Trophoblast cell (in vitro differentiated cells and primary cell): Measurements from ENCODE around the gene L3MBTL3.

Experiments
- DNase-seq, 2 donors: peaks; one replicate each; pipeline ENCODE4 v3.0.0-alpha.2; 2016
- H2AFZ ChIP-seq: 2 replicates; pipeline ENCODE4 v1.6.1; 2013; ENCODE audit warnings: low read length, moderate library complexity, mild to moderate bottlenecking; ENCODE audit not compliant: insufficient read depth, poor library complexity
- H2AK5ac ChIP-seq: 2 replicates; pipeline ENCODE4 v1.6.1; 2013; ENCODE audit warnings: mild to moderate bottlenecking, low read length
- H2BK120ac ChIP-seq: 2 replicates; pipeline ENCODE4 v1.6.1; 2013; ENCODE audit warnings: low read length, mild to moderate bottlenecking, moderate library complexity; ENCODE audit not compliant: insufficient read depth, poor library complexity
- H2BK12ac ChIP-seq: 2 replicates; pipeline ENCODE4 v1.6.1; 2013; ENCODE audit warnings: mild to moderate bottlenecking, low read length, moderate library complexity
- H2BK5ac ChIP-seq: 2 replicates; pipeline ENCODE4 v1.6.1; 2013; ENCODE audit warnings: low read length, low read depth, moderate library complexity, mild to moderate bottlenecking; ENCODE audit not compliant: poor library complexity
- H3K14ac ChIP-seq: 2 replicates; pipeline ENCODE4 v1.6.1; 2013; ENCODE audit warnings: mild to moderate bottlenecking, low read length
- H3K18ac ChIP-seq: 2 replicates; pipeline ENCODE4 v1.6.1; 2013; ENCODE audit warnings: mild to moderate bottlenecking, low read length
- H3K23ac ChIP-seq: 2 replicates; pipeline ENCODE4 v1.6.1; 2013; ENCODE audit warnings: low read length
- H3K27ac ChIP-seq: 2 replicates; pipeline ENCODE4 v1.5.1; 2013; ENCODE audit warnings: low read depth, mild to moderate bottlenecking, inconsistent platforms, low read length, moderate library complexity
- H3K27me3 ChIP-seq: 2 replicates; pipeline ENCODE4 v1.6.1; 2013; ENCODE audit warnings: inconsistent platforms, mild to moderate bottlenecking, low read length, moderate library complexity; ENCODE audit not compliant: insufficient read depth
- H3K36me3 ChIP-seq, 2 experiments: 1 replicate in 1 of 2; 2 replicates in 1 of 2; pipeline ENCODE4 v1.6.1; 2013; ENCODE audit warnings: low read length in 2 of 2, mild to moderate bottlenecking in 2 of 2, moderate library complexity in 1 of 2; ENCODE audit not compliant: insufficient read depth in 2 of 2, control insufficient read depth in 1 of 2
- H3K4ac ChIP-seq: 2 replicates; pipeline ENCODE4 v1.6.1; 2013; ENCODE audit warnings: low read depth, mild to moderate bottlenecking, low read length, moderate library complexity
- H3K4me1 ChIP-seq, 2 experiments: 1 replicate in 1 of 2; 2 replicates in 1 of 2; pipeline ENCODE4 v1.6.1; 2013; ENCODE audit warnings: low read length in 2 of 2, mild to moderate bottlenecking in 2 of 2, moderate library complexity in 1 of 2; ENCODE audit not compliant: insufficient read depth in 2 of 2, control insufficient read depth in 1 of 2
- H3K4me2 ChIP-seq: 2 replicates; pipeline ENCODE4 v1.6.1; 2013; ENCODE audit warnings: inconsistent platforms, mild to moderate bottlenecking, low read length, moderate library complexity
- H3K4me3 ChIP-seq: 2 replicates; pipeline ENCODE4 v1.5.1; 2013; ENCODE audit warnings: mild to moderate bottlenecking, low read depth, low read length, inconsistent platforms
- H3K79me1 ChIP-seq: one replicate; pipeline ENCODE4 v1.6.1; 2013; ENCODE audit warnings: low read length
- H3K79me2 ChIP-seq: 2 replicates; pipeline ENCODE4 v1.6.1; 2013; ENCODE audit warnings: low read length, mild to moderate bottlenecking; ENCODE audit not compliant: control insufficient read depth, insufficient read depth, poor library complexity
- H3K9ac ChIP-seq: 2 replicates; pipeline ENCODE4 v1.6.1; 2013; ENCODE audit warnings: mild to moderate bottlenecking, low read length
- H3K9me3 ChIP-seq: 2 replicates; pipeline ENCODE4 v1.6.1; 2013; ENCODE audit warnings: low read depth, mild to moderate bottlenecking, control low read depth, inconsistent platforms, low read length; ENCODE audit not compliant: insufficient read depth
- H4K12ac ChIP-seq: 2 replicates; pipeline ENCODE4 v1.6.1; 2013; ENCODE audit warnings: low read depth, mild to moderate bottlenecking, low read length, moderate library complexity
- H4K8ac ChIP-seq: 2 replicates; pipeline ENCODE4 v1.6.1; 2013; ENCODE audit warnings: low read depth, mild to moderate bottlenecking, low read length, moderate library complexity
- H4K91ac ChIP-seq: one replicate; pipeline ENCODE4 v1.6.1; 2013; ENCODE audit warnings: low read depth, mild to moderate bottlenecking, low read length, moderate library complexity
- WGBS: extraction: QIAGEN DNeasy Blood & Tissue Kit; methylation state at CpG from one replicate; pipeline ENCODE4 v1.1.7; 2013; ENCODE audit warnings: missing lambda C conversion rate; ENCODE audit not compliant: insufficient read length, insufficient coverage; ENCODE audit errors: extremely low coverage; 5-methylcytosine and 5-hydroxymethylcytosine counted together

L3MBTL3 gene

DNA sequence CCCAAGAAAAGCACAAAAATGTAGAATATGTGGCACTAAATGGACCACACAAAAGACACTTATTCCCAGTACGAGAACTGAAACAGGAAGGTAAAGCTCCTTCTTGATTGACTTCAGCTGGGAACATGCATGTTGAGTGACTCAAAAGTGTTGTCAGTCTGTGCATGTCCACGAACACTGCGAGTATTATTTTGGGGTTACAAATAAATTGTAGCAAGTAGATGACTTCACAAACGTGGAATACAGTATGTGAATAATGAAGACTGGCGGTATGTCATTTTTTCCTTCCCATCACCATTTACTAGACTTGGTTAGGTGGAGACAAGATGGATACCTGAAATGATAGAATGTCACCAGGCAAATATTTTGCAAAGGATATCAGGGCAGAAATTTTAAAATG lies 45.4 kb downstream of the L3MBTL3 start:
- Histone ChIP-seq H3K27ac (no peak overlapping the region), H3K27me3 (no peaks in the 10 kb centered on the region), H2AK5ac (no peak overlapping the region), H2BK12ac (no peak overlapping the region), H2BK5ac (no peak overlapping the region), H3K18ac (no peak overlapping the region), H4K8ac (no peak overlapping the region), H3K4me2 (no peak overlapping the region), H2BK120ac (no peak overlapping the region), H3K4me1 (no peaks in the 10 kb centered on the region), H2AFZ (no peak overlapping the region), H3K9me3 (no peaks in the 10 kb centered on the region), H3K4me3 (no peak overlapping the region), H3K79me2 (no peaks in the 10 kb centered on the region), H3K23ac (no peak overlapping the region), H4K12ac (no peak overlapping the region), H3K79me1 (no peaks in the 10 kb centered on the region), H3K4ac (no peak overlapping the region), H4K91ac (no peak overlapping the region), H3K36me3 (peaks cover 2 to 4% of the 10 kb centered on the region in 2 experiments), H3K14ac (no peak overlapping the region), H3K9ac (no peak overlapping the region)
- no CpG with 5 or more reads among the region's 5 CpGs for WGBS
- no peak for DNase-seq

DNA sequence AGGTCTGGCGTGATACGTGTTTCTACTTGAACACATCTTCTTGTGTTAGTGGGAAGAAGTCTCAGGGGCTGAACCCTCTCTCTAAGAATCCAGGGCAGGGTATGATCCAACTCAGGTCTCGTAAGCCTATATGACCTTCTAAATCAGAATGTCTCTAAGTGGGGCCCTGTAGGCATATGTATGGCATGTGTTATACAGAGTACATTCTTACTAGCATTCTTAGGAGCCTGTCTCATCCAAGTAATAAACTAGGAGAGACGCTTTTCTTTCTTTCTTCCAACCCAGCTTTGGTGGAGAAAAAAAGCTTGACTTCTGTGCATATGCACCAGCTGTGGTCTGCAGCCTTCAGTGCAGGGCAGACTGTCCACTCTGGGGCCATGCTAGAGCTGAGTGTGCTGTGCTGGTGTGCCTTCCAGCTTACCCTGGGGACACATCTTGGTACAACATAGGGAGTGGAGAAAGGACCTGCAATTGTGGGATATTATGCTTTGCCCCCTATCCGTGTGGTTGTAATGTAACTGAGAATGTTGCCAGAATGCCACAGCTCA lies 47.3 kb downstream of the L3MBTL3 start:
- no peak overlapping the region for H3K18ac ChIP-seq
- H2AK5ac ChIP-seq = no peak overlapping the region
- H2BK12ac ChIP-seq = no peak overlapping the region
- no peak overlapping the region for H2BK5ac ChIP-seq
- no peak overlapping the region for H4K91ac ChIP-seq
- H3K9me3 ChIP-seq = no peaks in the 10 kb centered on the region
- H4K12ac ChIP-seq = no peak overlapping the region
- H4K8ac ChIP-seq = no peak overlapping the region
- H3K36me3 ChIP-seq = peaks cover 4% of the 10 kb centered on the region in 2 experiments
- no CpG with 5 or more reads among the region's 5 CpGs for WGBS
- no peak overlapping the region for H2AFZ ChIP-seq
- H3K27me3 ChIP-seq = no peaks in the 10 kb centered on the region
- no peaks in the 10 kb centered on the region for H3K79me1 ChIP-seq
- H3K79me2 ChIP-seq = no peaks in the 10 kb centered on the region
- peak in 1 of 2 donors; percentile 4 for DNase-seq
- H3K4ac ChIP-seq = no peak overlapping the region
- no peak overlapping the region for H2BK120ac ChIP-seq
- H3K4me2 ChIP-seq = no peak overlapping the region
- no peak overlapping the region for H3K23ac ChIP-seq
- H3K4me3 ChIP-seq = no peak overlapping the region
- no peak overlapping the region for H3K27ac ChIP-seq
- no peak overlapping the region for H3K9ac ChIP-seq
- no peak overlapping the region for H3K14ac ChIP-seq
- H3K4me1 ChIP-seq = no peaks in the 10 kb centered on the region

DNA sequence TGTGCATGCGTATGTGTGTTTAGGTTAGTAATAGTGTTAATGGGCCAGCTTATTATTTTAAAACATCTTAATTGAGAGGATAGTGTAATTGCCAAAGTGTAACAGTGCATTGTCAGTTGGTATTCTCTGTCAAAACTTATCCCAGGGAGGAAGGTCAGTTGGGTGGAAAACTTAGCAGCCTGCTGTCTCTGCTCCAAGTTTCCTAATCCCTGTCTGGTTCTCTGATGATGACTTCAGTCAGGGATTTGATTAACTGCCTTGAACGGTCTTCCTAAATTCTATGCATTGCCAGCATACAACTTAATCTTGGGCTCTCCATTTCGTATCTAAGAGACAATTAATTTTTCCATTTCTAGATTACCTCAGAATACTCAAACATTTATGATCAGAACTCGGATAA lies 51.1 kb downstream of the L3MBTL3 start:
- Histone ChIP-seq H3K23ac (no peak overlapping the region), H3K4me3 (no peak overlapping the region), H3K9ac (no peak overlapping the region), H3K9me3 (no peaks in the 10 kb centered on the region), H4K91ac (no peak overlapping the region), H3K4me2 (no peak overlapping the region), H2BK5ac (no peak overlapping the region), H3K27me3 (no peaks in the 10 kb centered on the region), H3K18ac (no peak overlapping the region), H3K79me1 (no peaks in the 10 kb centered on the region), H2BK120ac (no peak overlapping the region), H2AK5ac (no peak overlapping the region), H2BK12ac (no peak overlapping the region), H4K8ac (no peak overlapping the region), H3K4me1 (no peaks in the 10 kb centered on the region), H4K12ac (no peak overlapping the region), H3K79me2 (no peaks in the 10 kb centered on the region), H3K36me3 (peaks cover 2 to 4% of the 10 kb centered on the region in 2 experiments), H3K27ac (no peak overlapping the region), H3K4ac (no peak overlapping the region), H2AFZ (no peak overlapping the region), H3K14ac (no peak overlapping the region)
- no peak for DNase-seq
- WGBS = no CpG with 5 or more reads among the region's 4 CpGs

- H2BK5ac ChIP-seq = no peak overlapping the region
- H4K12ac ChIP-seq = no peak overlapping the region
- no peaks in the 10 kb centered on the region for H3K4me1 ChIP-seq
- no peak overlapping the region for H2AK5ac ChIP-seq
- H3K18ac ChIP-seq = no peak overlapping the region
- no peak overlapping the region for H3K4me2 ChIP-seq
- WGBS = no CpG with 5 or more reads among the region's 2 CpGs
- H3K14ac ChIP-seq = no peak overlapping the region
- H3K79me2 ChIP-seq = no peaks in the 10 kb centered on the region
- H3K23ac ChIP-seq = no peak overlapping the region
- no peak for DNase-seq
- no peak overlapping the region for H3K4me3 ChIP-seq
- no peak overlapping the region for H3K27ac ChIP-seq
- no peaks in the 10 kb centered on the region for H3K9me3 ChIP-seq
- no peaks in the 10 kb centered on the region for H3K79me1 ChIP-seq
- H2AFZ ChIP-seq = no peak overlapping the region
- H3K4ac ChIP-seq = no peak overlapping the region
- no peak overlapping the region for H2BK12ac ChIP-seq
- no peak overlapping the region for H2BK120ac ChIP-seq
- no peak overlapping the region for H4K8ac ChIP-seq
- H3K36me3 ChIP-seq = peaks cover 2 to 4% of the 10 kb centered on the region in 2 experiments
- H3K9ac ChIP-seq = no peak overlapping the region
- H3K27me3 ChIP-seq = no peaks in the 10 kb centered on the region
- H4K91ac ChIP-seq = no peak overlapping the region
These were observed 51.9 kb downstream of the L3MBTL3 start for GRCh38 chr6:130070326-130070725.
